SH-SY5Y (cell line): Measurements from ENCODE around the gene ING3.

Experiments used
- GATA2 ChIP-seq: IDR thresholded peaks from 2 replicates; pipeline ENCODE4 v1.6.1; 2011; ENCODE audit warnings: mild to moderate bottlenecking, low read depth, low read length
- GATA3 ChIP-seq: IDR thresholded peaks from 2 replicates; pipeline ENCODE4 v1.6.1; 2011; ENCODE audit warnings: low read depth, mild to moderate bottlenecking, low read length, moderate library complexity

Gene ING3

DNA sequence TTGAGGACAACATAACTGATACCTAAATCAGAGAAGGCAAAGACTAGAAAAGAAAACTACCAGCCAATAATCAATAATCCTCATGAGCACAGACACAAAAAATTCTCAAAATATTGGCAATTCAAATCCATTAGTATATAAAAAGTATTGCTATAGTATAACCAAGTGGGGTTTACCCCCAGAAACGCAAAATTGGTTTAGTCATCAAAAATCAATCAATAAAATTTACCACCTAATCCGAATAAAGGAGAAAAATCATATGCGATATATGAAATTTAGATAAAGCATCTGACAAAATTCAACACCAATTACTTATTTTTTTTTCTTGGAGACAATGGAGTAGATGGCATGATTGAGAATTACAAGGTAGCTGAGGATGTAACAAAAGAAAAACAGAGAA, 11.2 kb upstream of the ING3 start:
- TF ChIP-seq GATA2 (no peak), GATA3 (no peak)

DNA sequence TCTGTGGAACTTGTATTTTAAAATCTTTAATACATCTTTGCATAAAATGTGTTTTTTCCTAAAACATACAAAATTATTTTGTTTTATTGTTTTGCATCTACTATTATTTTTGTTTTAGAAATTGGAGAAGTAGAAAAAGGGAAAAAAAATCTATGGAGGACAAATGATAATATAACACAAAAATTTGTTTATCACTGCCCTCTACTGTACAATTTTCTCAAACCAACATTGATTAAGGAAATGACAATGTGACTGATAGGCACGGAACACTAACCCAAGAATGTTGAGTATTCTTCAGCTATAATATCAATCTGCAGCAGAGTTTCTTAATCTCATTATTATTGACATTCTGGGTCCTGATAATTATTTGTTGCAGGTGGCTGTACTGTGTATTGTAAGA, 9.5 kb upstream of the ING3 start:
- TF ChIP-seq GATA3 (no peak), GATA2 (no peak)

DNA sequence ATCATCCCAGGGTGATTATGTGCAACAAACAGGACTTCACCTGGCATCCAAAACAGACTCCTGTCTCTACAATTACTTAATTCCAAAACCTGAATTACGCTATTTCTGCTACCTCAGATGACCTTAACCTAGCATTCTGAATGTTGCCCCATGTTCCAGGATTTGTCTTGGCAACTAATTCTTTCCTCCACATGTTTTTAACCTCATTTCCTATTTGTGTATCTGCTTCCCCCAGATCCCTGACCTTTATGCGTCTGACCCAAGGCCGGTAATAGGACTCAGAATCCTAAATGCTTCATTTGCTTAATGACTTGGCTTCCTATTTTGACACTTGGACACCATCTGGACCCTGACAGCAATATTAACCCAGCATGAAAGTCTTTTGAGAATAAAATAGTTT, 8.7 kb upstream of the ING3 start:
- no peak for TF ChIP-seq GATA2

DNA sequence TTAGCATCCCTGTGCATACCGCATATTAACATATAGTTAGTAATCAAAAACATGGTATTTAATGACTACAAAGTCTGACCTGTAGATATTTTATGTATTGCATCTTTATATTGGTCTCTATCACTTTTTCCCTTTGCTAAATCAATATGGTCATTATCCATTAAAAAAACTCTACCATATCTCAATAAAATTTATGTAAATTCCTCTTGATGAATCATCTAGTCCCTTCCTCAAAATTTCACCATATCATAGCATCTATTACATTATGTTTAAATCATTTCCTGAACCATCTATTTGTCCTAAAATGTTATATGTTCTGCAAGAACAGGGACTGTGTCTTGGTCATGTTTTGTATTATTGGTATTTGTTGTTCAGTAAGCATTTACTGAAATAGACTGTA, 7.7 kb upstream of the ING3 start:
- TF ChIP-seq GATA3 (no peak), GATA2 (no peak)

DNA sequence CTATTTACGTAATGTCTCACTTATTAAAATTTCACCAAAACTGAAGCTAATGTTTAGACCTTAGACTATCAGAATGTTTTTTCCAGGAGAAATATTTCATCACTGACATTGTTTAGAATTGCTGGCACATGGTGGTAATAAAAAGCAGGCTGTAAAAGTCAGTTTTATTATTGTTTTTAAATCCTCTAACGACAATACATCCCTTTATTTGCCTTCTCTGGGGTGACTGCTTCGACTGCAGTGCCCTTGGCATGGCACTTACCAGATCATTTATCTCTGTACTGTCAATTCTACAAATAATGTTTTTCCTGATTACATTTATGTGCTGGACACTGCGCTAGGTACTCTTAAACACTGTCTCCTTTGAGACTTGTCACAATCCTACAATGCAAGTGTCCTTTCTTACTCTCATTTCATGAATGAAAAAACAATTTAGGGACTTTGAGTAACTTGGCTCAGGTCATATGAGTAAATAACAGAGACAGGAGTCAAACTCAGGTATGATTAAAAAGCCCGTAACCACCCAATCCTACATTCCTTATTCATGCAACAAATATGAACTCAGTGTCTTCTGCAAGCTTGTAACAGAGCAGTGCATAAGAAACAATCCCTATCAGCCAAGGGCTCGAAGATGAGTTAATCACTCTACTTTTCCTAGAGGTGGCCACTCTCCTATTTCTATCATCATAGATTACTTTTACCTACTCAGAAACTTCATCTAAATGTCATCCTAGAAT, 5.6 kb upstream of the ING3 start:
- TF ChIP-seq GATA2 (no peak), GATA3 (no peak)

DNA sequence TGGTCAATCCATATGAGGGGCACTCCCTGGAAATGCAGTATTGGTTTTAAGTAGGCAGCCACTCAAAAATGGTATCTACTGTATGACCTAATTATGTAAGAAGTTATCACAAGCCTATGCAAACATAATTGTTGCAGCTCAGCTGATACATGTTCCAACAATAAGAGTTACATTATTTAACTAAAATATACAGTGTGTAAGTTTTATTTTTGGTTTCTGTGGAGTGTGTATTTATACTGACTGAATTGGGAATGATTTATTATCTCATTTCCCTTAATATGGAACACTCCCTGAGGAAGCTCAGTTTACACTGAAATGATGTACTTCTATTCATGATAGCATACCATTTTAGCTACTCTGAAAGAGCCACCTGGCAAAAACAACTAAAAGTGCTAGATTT, 2.6 kb upstream of the ING3 start:
- TF ChIP-seq GATA2: no peak

DNA sequence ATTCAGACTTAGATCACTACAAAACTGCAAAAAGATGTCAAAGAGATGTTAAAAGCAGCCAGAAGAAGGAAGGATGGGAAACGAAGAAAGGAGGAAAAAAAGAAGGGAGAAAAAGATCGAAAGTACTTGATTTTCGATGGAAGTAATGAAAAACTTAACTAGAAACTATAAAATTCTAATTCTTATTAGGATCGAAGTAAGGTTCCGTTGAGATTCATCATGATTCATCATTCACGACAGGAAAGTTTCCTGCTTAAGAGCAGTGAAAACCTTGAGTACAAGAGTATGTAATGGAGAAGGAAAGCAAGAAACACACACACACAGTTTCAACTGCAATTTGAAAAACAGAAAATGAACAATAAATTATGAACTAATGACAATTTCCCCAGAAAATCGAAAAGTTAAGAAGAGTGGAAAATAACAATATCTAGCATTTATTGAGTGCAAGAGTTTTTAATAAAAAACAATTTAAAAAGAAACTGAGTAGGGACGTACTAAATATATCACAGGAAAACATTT, 1.1 kb upstream of the ING3 start:
- TF ChIP-seq GATA3: no peak
- TF ChIP-seq GATA2: no peak

DNA sequence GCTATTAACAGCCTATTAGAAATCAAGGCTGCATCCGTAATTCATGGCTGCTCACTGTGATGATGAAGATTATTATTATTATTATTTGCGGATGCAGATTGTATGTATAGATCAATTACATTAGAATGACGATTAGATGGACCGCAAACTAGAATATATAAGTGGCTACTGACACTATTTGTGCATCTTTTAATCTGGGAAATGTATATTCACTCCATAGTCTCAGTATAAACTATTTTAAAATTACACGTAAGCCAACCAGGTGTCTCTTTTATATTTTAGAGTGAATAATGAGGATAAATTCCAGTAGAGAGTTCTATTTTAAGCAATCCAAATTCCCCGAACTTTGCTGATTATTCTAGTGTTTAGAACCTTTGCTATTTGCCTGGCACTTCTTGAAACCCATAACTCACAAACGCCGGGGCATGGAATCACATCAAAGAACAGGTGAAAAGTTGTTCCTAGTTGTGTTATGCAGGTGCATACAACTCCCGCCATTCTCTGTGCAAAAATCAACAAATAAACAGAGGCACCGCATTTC, 509 bp upstream of the ING3 start:
- TF ChIP-seq GATA3 (no peak), GATA2 (no peak)

DNA sequence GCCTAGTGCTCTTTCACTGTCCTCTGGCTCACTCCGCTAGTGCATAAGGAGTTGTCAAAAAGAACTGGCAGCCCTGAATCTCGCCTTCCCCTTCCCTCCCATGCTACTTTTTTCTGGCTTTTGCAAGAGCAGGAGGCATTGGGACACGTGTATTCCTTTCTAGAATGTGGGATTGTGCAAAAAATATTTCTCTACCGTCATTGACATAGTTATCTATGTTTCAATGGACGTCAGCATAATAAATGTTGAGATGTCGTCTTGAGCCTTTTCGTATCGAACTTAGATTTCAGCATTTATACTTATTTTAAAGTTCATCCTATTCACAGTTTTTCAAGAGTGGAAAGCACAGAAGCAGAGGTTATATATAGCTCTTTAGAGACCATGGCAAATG, 727 bp downstream of the ING3 start:
- TF ChIP-seq GATA3 (no peak), GATA2 (no peak)

DNA sequence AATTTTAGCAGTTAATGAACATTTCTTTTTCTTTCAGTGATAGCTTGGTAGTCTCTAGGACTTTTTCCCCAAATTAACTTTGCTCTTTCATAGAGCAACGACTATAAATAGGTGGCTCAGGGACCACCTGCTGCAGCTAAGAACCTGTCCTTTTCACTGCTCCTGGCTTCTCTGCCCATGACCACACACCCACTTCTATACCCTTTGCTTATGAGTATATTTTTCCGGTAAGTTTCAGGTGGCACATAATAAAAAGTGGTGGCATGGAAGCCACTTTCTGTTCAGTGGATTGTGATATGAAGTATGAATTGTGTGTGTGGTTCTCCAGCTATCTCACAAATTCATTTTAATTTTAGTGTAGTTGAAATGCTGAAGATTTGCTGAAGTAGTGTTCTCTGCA, 1.2 kb downstream of the ING3 start:
- TF ChIP-seq GATA3 (no peak), GATA2 (no peak)

DNA sequence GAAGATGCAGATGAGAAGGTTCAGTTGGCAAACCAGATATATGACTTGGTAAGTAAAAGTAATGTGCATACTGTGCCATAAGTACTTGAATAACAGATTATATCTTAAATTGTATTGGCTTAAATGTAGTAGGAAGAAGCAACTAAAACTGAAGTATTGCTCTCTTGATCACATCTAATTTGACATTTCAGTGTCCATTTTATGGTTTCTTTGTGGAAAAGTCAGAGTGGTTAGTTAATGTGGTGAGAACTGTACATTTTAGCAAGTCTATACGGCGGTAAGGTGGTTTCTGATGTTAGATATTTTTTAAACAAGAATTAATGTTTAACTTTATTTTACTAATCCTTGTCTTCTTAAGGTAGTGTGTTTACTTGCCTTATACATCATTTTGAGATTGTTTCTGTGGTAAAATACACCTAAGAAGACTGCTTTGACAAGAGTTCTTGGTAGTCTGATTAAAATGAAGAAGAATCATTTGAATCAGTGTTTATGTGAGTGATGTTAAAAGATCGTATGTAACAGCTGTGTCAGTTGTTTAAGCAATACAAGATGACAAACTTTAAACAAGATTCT, 5.1 kb downstream of the ING3 start:
- TF ChIP-seq GATA3 (no peak), GATA2 (no peak)

DNA sequence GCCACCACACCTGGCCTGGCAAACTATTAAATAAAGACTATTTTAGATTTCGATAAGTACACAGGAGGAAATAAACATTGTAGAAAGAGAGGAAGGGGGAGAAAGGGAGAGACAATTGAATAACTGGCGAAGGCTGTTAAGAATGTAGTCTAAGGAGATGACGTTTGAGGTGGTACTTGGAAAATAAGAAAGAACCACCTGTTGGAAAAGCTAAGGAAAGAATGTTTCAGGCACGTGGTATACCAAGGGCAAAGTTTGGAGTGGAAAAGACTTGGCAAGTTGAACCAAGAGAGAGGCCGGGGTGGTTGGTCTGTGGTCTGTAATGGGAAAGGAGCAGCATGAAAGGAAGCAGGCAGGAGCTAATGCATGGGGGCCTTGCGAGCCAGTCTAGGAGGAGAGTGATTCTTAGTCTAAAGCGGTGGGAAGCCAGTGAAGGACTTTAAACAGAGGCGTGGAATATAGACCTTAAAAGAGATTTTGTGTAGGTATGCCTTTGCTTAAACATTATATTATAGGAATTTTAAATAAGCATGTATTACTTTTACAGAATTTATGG, 9.4 kb downstream of the ING3 start:
- TF ChIP-seq GATA3 (no peak), GATA2 (no peak)

DNA sequence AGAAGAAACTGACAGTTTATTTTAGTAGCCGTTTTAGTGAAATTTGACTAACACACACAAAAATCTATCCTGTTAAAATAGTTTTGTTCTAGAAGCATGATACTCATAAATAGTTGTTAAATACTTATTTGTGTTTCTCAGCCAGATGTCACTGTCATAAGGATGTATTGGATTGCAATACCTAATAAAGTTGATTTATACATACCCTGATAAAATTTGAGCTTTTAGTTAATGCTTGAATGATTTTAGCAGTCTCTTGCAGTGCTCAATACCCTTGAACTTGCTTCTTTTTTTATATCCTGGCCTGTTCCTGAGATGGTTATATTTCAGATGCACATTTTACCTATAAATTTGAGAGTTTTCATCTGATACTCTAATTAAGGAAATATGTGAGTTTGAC, 10.1 kb downstream of the ING3 start:
- TF ChIP-seq GATA3: no peak
- TF ChIP-seq GATA2: no peak

DNA sequence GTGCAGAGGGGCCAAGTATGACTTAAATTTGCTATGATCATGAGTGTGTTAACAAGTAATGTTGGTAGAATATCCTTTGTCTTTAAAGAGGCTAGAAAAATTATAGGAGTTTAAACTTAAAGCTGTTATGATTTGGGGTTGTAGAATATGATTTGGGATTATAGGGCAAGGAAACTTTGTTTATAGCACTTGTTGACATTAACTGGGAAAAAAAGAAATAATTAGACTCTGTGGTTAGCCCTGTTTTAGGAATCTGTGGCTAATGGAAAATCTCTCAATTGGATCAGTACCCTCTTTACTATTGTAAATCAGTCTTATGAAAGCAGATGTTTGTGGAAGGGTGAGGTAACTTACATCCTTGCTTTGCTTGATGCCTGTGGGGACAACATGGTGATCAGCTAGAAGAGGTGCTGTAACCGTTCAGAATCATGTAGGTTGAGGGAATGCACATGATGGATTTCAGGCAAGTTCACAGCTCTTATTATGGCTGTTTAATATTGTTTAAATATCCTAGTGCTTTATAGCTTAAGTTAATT, 11.1 kb downstream of the ING3 start:
- TF ChIP-seq GATA3 (no peak), GATA2 (no peak)

DNA sequence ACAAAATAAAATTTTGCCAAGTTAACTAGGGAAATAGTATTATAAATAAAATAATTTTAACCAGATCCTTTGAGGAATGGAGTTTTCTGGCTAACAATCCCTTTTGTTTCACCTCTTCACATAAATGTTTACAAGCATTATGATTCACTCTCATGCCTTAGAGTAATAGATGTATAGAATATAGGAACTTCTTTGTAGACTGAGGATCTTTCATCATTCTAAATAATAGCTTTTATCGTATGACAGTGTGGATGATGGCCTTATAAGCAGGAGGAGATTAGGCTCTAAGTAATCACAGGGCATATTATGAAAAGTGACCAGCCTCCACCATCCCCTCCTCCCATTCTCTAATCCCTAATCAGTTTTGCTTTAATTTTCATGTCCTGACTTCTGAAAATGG, 13.5 kb downstream of the ING3 start:
- TF ChIP-seq GATA3 (no peak), GATA2 (no peak)
